ENCODE results near the gene GPNMB.

DNA sequence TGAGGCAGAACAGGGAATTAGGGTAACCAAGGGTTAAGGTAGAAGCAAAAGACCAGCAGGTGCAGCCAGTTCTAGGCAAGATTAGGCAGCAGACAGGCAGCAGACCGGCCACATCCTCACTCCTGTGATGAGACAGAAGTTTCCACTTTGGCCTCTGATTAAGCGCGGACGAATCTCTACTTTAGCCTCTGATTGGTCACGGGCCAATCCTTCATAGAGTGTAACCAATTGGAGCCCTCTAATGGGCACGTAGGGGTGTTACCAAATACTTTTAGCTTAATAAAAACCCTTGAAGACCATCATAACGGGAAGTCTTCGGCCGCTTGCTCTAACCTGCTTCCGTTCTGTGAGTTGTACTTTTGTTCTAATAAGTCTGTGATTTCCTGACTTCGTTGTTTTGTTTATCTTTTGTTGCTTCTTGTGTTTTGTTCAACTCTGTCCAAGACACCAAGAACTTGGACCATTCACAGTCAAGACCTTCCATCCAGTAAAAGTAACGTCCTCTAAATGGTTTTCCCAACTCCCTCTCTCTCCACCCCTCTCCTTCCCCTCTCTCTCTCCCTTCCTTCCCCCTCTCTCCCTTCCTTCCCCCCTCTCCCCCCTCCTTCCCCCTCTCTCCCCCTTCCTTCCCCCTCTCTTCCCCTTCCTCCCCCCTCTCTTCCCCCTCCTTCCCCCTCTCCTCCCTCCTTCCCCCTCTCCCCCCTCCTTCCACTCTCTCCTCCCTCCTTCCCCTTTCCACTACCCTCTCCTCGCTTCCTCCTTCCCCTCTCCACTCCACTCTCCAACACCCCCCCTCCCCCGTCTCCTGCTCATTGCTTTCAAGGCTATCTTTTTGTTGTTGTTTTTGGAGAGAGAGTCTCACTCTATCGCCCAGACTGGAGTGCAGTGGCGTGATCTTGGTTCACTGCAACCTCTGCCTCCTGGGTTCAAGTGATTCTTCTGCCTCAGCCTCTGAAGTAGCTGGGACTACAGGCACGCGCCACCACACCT is 39.4 kb downstream of the GPNMB start:
- TF ChIP-seq, protein P1, sequence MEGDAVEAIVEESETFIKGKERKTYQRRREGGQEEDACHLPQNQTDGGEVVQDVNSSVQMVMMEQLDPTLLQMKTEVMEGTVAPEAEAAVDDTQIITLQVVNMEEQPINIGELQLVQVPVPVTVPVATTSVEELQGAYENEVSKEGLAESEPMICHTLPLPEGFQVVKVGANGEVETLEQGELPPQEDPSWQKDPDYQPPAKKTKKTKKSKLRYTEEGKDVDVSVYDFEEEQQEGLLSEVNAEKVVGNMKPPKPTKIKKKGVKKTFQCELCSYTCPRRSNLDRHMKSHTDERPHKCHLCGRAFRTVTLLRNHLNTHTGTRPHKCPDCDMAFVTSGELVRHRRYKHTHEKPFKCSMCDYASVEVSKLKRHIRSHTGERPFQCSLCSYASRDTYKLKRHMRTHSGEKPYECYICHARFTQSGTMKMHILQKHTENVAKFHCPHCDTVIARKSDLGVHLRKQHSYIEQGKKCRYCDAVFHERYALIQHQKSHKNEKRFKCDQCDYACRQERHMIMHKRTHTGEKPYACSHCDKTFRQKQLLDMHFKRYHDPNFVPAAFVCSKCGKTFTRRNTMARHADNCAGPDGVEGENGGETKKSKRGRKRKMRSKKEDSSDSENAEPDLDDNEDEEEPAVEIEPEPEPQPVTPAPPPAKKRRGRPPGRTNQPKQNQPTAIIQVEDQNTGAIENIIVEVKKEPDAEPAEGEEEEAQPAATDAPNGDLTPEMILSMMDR (IDR thresholded peaks at IDR 0.05), result no peak
- TF ChIP-seq POLR2A (IDR thresholded peaks at IDR 0.05) (no peak), EP300 (IDR thresholded peaks at IDR 0.05) (no peak)

Measured in tibial nerve (tissue), 4 donors.